ENCODE measurements around the gene FBLN1.
"Not testable (repeated sequence)": the region's sequence is repeated elsewhere in the genome, so short reads cannot be mapped to it uniquely, and the experiment has no call there.

The FBLN1 gene

DNA sequence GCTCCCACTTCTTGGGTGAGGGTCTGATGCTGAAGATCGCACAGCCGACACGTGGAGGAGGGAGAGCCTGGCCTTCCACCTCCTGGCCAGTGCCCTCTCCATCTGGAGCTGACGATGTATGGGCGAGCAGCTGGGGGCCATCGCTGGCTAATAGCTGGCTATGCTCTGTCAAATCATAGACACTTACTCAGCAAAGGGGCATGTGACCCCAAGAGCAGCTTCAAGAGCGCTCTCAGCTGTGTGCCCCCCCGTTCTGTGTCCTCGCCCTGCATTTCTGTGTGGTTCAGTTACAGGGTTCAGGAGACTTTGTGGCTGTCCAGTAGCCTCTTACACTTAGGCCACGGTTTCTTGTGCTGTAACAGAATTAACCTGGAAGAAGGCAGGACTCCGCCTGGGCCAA lies 26.4 kb downstream of the FBLN1 start:
- no peak for DNase-seq

DNA sequence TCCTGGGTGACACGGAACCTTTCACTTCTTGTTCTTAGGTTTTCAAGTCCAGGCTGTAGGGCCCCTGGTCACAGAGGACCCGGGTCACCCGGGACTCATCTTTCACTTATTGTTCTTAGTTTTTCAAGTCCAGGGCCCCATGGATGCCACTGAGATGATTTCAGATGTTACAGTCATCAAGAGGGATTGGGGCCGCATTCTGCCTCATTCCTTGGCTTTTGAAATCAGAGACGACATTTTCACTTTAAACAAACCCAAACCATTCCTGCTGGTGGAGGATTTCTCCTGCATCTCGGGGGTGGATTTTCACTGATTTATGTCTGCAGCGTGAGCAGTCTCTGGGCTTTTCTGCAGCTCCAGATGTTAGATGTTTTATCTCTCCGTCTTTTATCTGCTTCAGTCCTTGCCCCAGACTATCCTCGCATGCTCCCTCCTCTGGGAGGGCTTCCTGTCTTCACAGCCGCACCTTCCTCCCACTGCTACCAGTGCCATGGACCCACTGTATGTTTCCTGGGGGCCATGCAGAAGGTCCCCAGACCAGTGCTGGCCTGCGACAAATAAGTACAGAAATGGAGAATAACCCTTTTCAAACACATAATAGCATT lies 27.4 kb downstream of the FBLN1 start:
- DNase-seq = no peak

DNA sequence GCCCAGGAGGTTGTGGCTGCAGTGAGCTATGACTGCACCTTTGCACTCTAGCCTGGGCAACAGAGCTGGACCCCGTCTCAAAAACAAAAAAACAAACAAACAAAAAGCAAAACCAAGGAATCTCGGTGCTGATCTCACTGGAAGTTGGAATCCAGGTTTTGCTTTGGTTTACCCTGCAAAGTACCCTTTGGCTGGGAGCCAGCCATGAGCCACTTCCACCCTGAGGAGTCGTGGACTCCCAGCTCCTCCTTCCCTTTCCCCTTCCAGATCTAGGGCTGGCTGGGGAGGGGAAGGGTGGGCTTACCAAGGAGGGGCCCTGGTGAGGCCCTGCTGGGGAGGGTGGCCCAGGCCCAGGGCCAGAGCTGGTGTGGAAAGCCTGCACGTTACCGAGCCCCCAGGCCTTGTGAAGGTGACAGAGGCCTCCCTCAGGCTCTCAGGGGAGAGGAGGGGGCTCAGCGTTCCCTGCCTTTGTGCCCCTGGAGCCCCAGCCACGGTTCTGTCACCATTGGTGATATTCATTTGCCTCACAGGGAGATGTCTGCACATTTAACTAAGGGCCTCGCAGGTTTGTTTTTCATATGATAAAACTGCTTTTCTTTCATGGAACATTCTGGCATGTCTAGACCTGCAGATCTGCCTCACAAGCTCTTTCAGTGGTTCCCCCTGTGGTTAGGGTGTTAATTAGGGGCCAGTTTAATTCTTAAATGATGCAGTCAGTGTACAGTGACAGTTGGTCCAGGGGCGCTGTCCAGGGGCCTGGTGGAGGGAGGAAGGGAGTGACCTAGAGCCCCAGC lies 29.0 kb downstream of the FBLN1 start:
- DNase-seq = no peak

DNA sequence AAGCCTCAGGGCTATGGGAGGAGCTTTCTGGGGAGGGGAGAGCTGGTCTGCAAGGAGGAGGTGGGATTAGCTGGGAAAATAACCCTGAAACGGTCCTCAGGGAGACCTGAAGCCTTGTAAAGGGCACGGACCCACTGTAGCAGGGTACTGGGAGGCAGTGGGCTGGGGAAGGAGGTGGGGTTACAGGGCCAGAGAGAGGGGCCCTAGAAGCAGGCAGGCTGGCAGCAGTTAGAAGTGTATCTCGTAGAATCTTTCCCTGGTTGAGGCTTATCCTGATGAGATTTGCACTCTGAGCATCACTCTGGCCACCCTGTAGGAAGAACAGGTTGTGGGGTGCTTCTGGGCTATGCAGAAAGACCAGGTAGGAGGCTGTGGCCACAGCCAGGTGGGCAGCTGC lies 29.6 kb downstream of the FBLN1 start:
- DNase-seq = no peak

DNA sequence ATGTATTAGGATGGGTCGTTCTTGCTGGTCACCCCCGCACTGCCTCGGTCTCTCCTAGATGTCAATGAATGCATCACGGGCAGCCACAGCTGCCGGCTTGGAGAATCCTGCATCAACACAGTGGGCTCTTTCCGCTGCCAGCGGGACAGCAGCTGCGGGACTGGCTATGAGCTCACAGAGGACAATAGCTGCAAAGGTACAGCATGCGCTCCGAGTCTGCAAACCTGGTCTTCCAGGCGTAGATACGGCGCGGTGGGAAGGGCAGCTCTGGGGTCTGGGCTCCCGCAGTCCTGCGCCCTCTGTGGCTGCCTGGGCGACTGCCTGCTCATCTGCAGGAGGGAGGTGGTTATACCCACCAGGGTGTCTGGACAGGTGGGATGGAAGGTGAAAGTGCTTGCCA lies 31.0 kb downstream of the FBLN1 start:
- no peak for DNase-seq

DNA sequence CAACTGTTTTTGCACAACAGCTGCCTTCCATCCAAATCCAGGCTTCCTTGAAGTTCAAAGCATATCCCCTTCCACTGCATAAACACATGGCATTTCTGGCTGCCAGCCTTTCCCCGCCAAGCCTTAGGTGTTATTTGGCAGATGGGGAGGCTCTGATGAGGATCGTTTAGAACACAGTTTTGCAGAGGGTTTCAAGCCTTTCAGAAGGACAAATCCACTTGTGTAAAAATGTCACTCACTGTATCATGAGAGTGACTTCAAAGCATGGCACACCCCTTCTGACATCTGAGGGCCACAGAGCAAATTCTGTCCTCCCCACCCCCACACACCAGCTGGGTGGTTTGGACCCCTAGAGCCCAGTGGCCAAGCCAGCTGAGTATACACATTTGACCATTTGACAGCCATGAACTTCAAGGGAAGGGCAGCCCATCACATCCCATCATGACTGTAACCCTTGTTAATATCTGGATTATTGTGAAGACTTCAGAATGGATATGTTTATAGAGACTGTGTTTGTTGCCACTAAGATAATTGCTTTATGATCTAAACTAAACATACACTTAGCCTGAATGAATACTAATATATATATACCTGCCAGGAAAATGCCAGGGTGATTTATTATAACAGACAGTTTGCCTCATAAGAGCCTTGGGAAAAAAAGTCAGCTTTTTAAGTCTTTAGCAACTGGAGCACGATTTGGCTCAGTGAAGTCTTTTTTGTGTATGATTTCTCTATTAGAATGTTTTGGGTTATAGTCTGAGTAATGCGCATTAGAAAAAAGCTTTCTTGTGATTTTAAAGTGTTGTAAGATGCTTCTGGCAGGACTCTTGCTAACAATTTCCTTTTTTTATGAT lies 31.9 kb downstream of the FBLN1 start:
- DNase-seq = no peak

DNA sequence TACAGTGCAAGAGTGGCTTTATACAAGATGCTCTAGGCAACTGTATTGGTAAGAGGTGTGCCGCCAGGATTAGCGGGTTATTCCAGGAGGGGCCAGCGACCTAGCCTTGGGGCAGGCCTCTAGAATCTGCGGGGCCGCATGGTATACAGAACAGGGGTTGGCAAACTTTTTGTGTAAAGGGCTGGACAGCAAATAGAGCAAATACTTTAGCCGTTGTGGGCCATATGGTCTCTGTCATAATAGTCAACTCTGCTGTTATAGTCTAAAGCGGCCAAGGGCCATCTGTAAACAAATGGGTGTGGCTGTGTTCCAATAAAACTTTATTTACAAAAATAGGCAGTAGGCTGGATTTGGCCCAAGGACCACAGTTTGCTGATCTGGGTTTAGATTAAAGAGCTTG lies 32.6 kb downstream of the FBLN1 start:
- DNase-seq = no peak

DNA sequence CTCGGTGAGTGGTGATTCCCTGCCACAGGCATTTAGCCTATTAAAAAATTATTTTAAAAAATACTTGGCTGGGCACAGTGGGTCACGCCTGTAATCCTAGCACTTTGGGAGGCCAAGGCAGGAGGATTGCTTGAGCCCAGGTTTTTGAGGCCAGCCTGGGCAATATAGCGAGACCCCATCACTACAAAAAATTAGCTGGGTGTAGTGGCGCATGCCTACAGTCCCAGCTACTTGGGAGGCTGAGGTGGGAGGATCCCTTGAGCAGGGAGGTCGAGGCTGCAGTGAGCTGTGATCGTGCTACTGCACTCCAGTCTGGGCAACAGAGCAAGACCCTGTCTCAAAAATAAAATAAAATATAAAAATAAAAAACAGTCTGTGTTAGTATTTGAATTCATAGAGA lies 33.2 kb downstream of the FBLN1 start:
- not testable (repeated sequence) for DNase-seq

DNA sequence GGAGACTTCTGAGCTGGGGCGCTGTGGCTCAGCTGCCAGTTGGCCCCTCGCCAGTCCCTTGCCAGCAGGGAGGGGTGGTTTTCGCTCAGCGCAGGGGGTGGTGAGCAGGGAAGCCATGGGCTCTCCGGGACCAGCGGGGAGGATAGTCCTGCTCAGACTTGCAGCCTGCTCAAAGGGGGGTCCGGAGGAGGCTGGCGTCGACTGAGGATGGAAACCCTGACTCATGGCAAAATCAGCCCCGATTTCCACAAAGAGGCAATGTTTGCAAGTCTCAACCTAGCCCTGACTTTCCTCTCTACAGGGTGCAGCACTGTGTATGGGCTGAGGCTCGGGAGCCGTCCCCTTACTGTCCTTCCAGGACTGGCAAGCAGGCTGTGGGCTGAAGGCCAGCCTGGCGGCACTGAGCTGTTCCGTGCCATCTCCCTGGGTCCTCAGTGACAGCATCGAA lies 35.1 kb downstream of the FBLN1 start:
- no peak for DNase-seq

DNA sequence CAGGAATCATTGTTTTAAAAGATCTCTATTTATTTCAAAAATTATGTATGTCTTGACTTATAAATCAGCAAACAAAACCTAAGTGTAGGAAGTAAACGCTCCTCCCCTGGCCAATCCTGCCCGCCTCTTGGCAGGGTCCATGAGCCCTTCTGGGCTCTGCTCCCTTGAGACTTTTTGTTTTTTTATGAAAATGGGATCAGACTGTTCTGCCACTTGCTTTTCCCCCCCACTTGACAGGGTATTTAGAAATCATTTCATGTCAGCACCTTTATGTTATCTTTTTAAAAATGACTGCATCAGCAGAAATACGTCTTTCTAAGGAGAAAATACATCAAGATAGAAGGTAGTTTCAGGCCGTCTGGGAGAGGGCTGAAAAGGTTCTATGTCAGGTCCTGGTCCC lies 35.6 kb downstream of the FBLN1 start:
- DNase-seq = no peak

DNA sequence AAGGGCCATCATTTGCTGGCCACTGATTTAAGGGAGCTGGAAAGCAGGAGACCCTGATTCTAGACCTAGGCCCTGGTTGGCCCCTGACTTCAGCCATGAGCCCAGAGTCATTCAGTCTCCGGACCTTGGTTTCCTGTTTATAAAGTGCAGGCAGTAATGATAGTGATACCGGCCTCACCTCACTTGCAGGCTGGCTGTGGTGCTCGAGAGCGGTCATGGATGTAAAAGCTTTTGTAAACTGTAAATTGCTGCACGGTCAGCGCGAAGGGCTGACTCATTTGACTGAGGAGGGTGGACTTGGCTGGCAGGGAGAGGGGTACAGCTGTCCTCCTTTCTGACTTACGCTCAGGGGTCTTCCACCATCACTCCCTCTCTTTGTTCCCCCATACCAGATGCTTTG lies 37.4 kb downstream of the FBLN1 start:
- DNase-seq = no peak

DNA sequence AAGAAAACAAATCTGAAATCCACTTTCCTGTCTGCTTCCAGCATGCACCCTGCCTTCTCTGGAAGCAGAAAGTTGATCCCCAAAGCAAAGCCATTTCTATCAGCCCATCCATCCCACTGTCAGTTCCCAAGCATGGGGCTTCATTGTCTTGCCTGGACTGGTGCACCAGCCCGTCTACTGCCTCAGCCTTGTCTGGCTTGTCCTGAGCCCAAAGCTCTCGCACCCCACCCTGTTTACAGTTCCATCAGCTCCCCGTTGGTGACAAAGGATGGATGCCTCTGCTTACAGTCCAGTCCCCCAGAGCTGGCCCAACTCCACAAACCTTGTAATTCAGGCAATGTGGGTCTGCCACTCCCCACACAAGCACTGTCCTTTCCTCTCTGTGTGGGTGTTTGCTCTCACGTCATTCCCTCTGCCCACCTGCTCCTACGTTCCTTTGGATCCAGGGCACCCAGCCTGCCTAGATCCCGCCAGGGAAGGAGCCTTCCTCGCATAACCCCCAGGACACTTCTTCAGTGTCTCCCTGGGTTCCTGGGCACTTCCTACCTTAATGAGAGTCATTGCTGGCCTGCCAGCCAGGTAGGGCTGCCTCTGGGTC lies 38.8 kb downstream of the FBLN1 start:
- no peak for DNase-seq

DNA sequence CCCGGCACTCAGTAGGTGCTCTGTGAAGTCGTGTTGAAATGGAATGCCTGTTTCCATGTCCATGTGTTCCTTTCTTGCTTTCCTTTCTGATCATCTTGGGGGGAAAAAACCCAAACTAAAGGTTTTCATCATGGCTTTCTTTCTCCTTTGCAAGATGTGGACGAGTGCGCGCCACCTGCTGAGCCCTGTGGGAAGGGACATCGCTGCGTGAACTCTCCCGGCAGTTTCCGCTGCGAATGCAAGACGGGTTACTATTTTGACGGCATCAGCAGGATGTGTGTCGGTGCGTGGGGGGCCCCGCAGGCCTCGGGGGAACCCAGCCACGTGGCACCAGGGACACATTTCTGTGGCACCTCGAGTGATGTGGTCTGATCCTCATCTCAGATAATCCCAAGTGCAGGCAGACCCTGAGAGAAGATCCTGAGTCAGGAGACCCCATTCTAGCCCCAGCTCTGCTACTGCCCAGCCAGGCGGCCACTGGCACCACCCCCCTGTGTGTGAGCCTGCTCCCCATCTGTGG lies 39.4 kb downstream of the FBLN1 start:
- no peak for DNase-seq

DNA sequence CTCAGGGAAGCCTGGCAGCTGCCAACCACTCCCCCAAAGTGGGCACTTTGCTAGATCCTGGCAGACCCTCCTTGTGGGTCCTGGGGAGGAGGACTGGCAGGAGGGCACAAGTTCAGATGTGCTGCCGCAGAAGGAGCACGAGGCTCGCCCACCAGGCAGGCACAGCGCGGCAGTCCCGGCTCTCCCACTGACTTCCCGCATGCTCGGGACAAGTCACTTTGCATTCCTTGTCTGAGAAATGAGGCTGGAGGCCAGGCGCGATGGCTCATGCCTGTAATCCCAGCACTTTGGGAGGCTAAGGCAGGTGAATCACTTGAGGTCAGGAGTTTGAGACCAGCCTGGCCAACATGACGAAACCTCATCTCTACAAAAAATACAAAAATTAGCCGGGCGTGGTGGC lies 40.1 kb downstream of the FBLN1 start:
- DNase-seq = not testable (repeated sequence)

DNA sequence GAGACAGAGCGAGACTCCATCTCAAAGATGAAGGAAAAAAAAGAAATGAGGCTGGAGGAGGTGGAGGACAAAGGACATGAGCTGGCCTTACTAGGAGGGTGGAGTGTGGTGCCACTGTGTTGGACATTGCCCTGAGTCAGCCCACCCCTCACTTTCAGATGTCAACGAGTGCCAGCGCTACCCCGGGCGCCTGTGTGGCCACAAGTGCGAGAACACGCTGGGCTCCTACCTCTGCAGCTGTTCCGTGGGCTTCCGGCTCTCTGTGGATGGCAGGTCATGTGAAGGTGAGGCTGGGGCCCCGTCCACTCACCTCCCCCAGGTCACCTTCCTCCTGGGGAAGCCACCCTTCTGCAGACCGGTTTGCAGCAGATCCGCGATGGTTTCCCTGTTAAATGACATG lies 40.6 kb downstream of the FBLN1 start:
- DNase-seq = no peak

DNA sequence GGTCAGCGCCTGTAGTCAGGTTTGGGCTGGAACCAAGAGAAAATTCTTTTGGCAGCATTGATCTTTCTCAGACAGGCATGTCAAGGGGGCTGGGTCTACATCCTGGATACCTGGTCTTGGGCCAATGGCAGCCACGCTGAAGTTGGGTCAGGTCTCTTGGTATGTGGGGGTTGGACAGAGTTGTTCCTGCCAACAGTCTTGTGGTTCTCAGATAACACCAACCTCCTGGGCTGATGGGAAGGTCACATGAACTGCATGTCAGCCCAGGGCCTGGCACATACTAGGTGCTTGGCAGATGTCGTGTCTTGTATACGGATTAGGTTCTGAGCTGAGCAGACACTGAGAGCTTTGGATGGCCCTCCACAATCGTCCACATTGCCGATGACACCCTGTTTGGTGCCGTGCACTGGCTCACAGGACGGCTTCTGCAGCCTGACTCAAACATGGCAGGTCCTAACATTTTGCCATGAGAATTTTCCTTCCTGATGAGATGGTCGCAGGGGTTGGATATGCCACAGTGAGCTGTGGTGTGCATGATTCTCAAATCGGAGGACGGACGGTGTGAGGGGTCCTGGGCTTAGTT lies 42.0 kb downstream of the FBLN1 start:
- no peak for DNase-seq

DNA sequence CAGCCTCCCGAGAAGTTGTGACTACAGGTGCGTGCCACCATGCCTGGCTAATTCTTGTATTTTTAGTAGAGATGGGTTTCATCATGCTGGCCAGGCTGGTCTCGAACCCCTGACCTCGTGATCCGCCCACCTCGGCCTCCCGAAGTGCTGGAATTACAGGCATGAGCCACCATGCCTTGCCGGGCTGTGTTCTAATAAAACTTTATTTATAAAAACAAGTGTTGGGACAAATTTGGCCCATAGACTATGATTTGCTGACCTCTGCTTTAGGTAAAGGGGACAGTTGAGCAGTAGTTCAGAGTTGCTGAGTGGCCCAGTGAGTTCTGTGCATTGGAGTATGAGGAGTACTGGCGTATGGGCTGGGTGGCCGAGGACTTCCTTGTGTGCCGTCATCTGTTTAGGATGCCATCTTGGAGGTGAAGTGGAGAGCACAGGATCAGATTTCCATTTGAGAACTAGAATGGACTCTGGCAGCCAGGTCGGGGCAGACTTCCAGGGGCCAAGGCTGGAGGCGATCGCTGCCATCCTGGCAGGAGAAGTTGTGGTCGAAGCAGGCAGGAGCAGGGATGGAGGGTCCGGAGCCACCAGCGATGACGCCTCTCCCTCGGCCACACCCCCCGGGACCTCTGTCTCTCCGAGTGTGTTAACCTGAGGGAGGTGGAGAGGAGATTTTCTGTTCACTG lies 43.8 kb downstream of the FBLN1 start:
- DNase-seq = no peak

DNA sequence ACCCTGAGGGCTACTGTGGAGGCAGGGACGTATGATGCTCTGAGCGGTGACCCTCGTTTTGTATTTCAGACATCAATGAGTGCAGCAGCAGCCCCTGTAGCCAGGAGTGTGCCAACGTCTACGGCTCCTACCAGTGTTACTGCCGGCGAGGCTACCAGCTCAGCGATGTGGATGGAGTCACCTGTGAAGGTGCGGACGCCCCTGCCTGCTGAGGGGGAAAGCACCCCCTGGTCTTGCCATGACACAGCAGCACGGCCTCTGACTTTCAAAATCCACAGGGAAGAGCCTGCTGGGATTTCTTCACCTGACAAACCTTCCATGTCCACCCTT lies 44.3 kb downstream of the FBLN1 start:
- no peak for DNase-seq

DNA sequence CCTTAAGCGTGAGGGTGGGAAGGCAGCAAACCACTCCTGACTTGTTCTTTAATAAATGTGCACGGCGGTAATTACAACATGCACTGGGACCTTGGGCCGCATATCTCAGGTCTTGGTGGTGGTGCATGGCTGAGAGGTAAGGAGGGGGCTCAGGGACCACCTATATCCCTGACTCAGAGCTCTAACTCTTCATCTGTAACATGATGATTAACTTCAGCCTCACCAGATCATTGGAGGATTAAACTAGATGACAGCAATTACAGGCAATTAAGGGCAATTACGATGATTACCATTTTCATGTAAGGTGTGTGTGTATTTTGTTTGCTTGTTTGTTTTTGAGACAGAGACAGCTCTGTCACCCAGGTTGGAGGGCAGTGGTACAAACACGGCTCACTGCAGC lies 45.0 kb downstream of the FBLN1 start:
- DNase-seq = no peak

DNA sequence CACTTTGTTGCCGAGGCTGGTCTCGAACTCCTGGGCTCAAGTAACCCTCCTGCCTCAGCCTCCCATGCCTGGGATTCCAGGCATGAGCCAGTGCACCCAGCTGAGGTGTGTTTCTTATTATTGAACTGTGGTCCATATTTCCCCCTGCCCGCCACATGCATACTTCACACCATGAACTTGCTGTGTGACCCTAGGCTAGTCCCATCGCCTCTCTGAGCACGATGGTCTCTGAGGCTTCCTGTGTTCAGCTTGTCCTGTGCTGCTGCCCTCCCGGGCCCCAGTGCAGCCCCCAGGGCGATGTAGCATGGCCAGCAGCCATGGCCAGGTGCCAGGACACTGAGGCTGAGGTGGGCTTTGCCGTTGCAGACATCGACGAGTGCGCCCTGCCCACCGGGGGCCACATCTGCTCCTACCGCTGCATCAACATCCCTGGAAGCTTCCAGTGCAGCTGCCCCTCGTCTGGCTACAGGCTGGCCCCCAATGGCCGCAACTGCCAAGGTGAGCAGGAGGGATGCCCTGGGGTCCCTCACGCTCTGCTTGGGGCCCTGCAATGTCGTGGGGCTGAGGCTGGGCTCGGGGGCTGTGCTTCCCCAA lies 45.7 kb downstream of the FBLN1 start:
- no peak for DNase-seq

DNA sequence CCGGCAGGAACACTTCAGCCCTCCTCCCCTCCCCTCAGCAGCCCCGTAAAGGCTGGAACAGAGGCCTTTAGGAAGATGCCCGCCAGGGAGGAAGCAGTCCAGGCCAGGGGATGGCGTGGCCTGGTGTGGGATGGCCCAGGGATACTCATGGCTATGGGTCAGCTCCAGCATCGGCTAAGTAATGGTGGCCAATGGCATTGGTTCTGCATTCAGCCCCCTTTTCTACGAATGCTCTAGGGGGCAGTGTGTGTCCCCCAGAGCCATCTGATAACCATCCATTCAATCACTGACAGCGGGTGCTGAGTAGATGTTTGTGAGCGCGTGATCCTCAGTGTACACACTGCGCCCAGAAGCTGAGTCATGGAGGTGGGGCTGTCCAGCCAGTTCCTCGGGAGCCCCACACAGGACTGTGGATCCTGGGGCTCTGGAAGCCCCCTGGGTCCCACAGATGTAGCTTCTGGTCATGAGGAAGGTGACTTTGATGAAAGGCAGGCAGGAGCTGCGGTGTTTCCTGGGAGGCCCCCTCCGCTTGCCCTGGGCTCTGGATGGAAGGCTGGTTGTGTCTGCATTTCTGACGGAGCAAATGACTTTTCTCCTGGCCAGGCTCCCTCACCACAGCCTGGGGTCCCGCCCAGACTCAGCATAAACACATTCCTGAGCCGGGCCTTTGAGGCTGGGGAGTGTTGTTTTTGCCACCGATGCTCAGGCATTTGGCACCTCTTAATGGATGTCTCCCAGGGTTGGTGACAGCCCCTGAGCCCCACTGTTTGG lies 46.5 kb downstream of the FBLN1 start:
- DNase-seq = no peak
